Pons (tissue), 1 donor: ENCODE measurements around the gene NR1D1.

Experiments used
- DNase-seq: peaks from one replicate; pipeline ENCODE4 v3.0.0-alpha.2; 2016; ENCODE audit warnings: low spot score

Gene NR1D1

DNA sequence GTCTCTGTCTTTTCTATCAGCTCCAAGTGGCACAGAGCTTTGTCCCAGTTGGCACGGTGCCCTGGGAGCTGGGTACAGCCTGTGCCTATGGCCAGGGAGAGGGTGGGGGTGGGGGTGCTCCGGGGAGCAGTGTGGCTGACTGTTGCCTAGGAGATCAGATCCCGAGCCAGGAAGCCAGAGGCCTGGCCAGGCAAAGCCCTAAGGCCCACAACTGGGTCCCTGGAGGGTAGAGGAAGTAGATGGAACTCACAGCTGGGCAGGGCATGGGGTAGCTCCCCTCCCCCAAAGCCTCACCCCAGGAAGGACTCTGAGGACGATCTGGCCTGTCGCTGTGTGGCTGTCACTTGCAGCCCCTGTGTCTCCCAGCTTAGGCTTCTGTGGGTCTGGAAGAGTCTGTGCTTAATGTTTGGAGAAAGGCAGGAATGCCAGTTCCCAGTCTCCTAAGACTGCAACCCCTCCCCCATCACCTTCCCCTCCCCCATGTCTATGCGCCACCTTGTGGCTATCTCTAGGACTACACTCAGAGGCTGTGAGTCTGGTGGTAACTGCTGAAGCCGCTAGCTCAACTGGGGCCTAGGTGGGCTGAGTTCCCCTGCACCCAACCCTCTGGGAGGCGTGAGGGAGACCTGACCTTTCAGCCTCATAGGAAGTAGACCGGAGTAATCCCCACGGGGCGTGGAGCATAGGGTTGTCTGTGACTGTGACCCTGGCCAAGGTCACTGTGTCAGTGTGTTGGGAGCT, 25.0 kb downstream of the NR1D1 start:
- DNase-seq = peak; percentile 87

GRCh38 chr17:40074871-40075200, 25.6 kb downstream of the NR1D1 start:
- DNase-seq = no peak

DNA sequence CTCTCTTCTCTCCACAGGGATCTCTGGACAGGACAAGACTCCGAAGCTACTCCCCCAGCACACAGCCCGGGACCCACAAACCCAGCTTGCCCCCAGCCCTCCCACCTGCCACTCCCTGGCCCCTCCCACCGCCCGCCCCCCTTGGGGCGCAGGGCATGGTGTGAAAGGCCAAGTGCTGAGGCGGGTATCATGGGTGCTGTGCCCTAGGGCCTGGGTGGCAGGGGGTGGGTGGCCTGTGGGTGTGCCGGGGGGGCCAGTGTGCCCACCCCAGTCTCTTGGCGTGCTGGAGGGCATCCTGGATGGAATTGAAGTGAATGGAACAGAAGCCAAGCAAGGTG, 26.2 kb downstream of the NR1D1 start:
- DNase-seq = no peak

DNA sequence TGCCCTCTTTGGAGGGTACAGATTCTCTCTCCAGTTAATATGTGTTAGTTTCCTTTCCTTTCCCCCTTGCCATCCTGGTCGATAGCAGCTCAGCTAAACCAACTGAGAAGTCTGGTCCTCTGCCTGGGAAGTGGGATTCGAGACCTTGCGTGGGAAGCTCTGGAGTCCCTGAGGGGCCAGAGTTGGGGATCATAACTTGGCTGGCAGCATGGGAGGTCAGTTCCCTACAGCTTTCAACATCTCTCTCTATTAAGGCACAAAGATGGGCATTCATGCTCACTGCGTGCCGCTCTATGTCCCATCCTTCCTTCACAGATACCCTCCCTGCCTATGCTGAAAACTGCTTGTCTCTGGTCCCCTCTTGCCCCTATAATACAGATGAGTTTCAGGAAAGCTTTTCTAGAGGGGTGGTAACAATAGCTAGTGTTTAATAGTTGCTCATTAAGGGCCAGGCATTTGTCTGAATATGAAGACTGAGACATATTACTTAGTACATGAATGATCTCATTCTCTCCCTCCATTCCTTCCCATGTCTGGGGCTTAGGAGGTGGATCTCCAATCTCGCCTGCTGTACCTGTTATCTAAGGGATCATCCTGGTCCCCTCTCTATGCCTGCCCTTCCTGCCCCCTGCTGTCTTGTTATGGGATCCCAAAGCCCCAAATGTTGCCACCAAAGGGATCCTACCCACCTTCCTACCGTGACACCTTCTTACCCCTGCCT, 26.8 kb downstream of the NR1D1 start:
- DNase-seq = peak; percentile 74

GRCh38 chr17:40072735-40073346, 27.5 kb downstream of the NR1D1 start:
- no peak for DNase-seq

GRCh38 chr17:40072040-40072734, 28.2 kb downstream of the NR1D1 start:
- peak; percentile 92 for DNase-seq

DNA sequence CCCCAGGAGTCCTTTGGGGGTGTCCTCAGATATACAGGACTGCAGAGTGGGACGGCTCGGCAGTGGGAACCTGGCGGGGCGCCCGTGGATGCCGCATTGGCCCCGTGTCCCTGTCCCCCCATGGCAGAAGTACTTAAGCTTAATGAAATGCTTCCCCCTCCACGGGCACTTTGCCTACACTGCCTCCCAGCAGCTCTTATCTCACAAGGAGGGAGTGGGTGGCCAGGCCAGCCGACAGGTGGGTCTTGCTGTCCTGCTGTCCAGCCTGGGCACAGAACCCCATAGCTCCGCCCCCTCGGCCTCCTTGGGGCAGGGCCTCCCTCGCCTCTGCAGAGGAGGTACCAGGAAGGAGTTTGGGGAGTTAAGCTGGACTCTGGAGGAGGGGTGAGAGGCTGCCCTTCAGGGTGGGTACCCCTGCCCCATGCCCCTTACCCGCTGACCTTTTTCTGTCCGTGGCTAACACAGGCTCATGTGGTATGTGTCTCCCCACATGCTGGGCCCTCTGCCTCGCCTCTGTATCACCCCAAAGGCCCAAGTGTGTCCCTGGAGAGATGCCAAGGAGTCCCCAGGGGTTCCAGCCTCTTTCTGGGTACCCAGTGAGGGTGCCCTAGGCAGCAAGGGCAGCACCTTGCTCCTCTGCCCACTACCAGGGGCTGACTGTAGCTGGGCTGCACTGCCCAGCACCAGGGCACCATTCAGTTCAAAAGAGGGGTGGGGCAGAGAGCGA, 28.9 kb downstream of the NR1D1 start:
- peak; percentile 66 for DNase-seq

- DNase-seq = no peak
These were observed 29.6 kb downstream of the NR1D1 start for GRCh38 chr17:40070709-40071312.

GRCh38 chr17:40069751-40070708, 30.4 kb downstream of the NR1D1 start:
- peak; percentile 54 for DNase-seq

DNA sequence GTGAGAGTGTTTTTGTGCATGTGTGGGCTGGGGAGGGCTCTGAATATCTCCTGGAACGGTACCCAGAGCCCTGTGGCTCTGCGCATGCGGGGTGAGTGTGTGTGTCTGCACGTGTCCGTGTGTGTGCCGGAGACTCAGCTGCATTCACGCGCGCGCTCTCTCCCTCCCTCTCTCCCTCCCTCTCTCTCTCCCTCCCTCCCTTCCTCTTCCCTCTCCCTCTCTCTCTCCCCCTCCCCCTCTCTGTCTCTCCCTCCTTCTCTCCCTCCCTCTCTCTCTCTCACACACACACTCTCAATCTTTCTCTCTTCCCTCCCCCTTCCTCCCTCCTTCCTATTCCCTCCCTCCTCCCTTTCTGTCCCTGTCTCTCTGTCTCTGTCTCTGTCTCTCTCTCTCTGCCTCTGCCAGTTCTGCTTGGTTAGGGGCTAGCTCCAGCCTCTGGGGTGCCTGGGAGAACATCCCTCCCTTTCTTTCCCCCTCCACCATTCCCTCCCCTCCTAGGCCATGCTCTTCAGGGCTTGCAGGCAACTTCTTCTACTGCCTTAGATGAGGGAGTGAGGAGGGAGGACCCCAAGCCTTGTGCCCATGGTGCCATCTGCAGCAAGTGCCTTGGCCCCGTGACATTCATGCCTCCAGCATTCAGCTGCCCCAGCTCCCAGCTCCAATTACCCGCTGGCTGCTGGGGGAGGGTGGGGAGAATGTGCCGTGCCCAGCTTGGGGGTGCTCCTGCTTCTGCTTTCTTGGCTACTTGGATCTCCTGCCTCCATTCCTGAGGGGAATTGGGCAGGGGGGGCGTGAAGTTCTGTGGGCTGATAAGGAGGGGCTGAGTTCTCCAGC, 31.3 kb downstream of the NR1D1 start:
- peak; percentile 94 for DNase-seq

- no peak for DNase-seq
These were observed 31.8 kb downstream of the NR1D1 start for GRCh38 chr17:40068584-40068916.

- DNase-seq = peak; percentile 46
These were observed 32.2 kb downstream of the NR1D1 start for GRCh38 chr17:40068129-40068581.

DNA sequence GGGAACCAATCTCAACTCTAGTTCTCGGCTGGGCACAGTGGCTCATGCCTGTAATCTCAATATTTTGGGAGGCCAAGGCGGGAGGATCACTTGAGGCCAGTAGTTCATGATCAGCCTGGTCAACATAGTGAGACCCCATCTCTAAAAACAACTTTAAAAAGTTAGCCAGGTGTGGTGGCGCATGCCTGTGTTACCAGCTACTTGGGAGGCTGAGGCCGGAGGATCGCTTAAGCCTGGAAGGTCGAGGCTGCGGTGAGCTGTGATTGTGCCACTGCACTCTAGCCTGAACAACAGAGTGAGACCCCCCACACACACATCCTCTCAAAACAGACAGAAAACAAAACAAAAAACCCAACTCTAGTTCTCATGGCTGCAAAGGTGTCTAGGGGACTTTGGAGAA, 32.7 kb downstream of the NR1D1 start:
- DNase-seq = no peak

DNA sequence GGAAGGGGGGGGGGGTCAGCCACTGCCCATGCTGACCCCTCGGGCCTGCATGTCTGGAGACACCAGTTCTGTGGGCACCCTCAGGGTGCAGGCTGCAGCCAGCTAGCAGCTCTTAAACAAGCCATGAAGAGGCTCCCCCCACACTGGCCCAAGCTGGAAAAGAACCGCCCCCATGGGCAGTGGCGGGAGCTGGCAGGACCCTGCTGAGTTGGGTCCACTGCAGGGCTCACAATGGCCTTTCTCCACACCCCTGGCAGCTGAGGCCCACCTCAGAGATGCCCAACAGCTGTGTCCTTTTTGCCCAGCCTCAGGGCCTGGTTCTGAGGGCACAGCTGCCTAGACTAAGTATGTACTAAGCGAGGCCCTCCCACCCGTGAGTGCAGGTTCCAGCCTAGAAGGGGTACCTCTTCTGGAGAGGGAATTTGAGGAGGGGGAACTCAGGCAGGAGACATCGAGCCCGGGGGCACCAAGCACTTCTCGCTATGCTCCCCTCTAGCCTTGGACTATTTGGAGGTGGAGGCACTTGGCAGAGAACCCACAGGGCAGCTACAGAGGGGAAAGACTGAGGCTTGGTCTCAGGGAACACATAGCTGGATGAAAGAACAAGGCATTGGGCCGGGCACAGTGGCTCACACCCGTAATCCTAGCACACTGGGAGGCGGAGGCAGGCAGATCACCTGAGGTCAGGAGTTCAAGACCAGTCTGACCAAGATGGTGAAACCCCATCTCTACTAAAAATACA, 34.4 kb downstream of the NR1D1 start:
- DNase-seq = no peak

DNA sequence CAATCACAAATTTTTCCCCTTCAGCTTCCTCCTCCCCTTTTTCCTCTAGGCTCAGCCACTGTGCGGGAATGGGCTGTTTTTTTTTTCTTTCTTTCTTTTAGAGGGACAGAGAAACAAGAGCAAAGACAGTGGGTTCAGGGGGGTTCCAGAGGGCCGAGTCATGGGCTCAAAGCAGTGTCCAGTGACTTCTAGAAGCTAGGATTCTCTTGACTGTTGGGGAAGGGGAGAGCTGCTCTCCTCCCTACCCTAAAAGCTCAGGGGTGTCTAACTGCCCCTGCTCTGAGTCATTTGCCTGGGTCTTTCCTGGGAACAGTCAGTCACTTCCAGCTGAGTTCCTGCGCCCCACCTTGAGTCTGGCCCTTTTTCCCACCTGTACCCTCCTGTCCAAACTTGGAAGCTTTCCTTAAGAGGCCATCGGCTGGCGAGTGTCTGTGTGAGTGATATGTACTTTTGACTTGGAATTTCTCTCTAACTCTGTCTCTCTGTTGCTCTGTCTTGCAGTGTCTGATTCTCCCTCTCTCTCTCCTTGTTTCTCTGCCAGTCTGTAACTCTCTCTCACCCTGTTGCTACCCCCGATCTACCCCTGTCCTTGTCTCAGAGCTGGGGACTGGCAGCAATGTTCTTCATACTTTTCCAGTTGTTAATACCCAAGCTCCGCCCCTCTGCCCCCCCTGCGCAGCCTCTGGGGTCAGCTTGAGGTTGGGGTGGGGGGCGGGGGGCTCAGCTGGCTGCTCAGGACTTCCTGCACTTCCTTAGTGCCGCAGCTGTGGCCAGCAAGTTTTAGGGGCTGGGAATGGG, 35.2 kb downstream of the NR1D1 start:
- DNase-seq = peak; percentile 61

DNA sequence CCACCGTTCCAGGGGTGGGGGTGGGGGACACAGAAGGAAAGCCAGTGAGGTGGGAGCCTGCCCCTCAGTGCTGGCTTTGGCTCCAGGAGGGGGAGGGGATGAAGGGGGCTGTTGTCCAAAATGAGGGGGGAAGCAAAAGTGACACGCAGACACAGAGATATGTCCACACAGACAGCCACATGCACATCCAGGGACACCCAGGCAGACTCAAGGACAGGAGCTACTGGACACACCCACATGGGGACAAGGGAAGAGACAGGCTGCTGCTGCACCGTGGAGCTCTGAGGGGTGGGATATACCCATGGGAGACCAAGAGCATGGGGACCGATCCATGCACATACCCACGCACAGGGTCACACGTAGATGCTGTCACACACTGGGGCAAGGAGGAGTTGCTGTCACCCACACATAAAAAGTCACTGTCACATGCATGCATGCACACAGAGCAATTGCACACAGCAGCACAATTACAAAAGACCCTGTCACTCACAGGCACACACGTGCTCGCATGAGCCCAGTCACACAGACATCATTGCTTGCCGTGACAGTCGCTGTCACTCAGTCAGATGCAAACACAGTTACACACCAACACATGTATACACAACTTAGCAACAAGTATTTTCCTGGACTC, 36.4 kb downstream of the NR1D1 start:
- DNase-seq = peak; percentile 83

GRCh38 chr17:40063187-40063771, 37.1 kb downstream of the NR1D1 start:
- peak; percentile 22 for DNase-seq
